Right cardiac atrium (tissue), 5 donors: ENCODE measurements around the gene NPW. TPM values are rescaled to one million over a fixed set of nuclear protein-coding genes. Genes with fewer than 3 reads are reported as not detected.

Experiments
- ATAC-seq, 2 donors: fragments of 200-7000 bp; cut with Tn5 transposase; one replicate each; pipeline versions ENCODE4 v1.8.0 to v1.9.1; 2020; ENCODE audit warnings: moderate library complexity in 2 of 2, mild to moderate bottlenecking in 1 of 2
- DNase-seq, 3 donors: peaks; one replicate each; pipeline ENCODE4 v3.0.0-alpha.2; 2020
- H3K27ac ChIP-seq: one replicate; pipeline ENCODE4 v1.5.1; 2013; ENCODE audit warnings: mild to moderate bottlenecking, low read length, control low read depth, moderate library complexity
- H3K27me3 ChIP-seq: one replicate; pipeline ENCODE4 v1.6.1; 2013; ENCODE audit not compliant: control insufficient read depth, insufficient read depth
- H3K4me1 ChIP-seq: one replicate; pipeline ENCODE4 v1.6.1; 2013; ENCODE audit warnings: low read length; ENCODE audit not compliant: control insufficient read depth, insufficient read depth
- H3K4me3 ChIP-seq: one replicate; pipeline ENCODE4 v1.5.1; 2013; ENCODE audit warnings: low read length, control low read depth
- H3K9me3 ChIP-seq: one replicate; pipeline ENCODE4 v1.6.1; 2013; ENCODE audit warnings: low read length; ENCODE audit not compliant: control insufficient read depth
- WGBS: extraction: QIAGEN DNeasy Blood & Tissue Kit; methylation state at CpG from one replicate; pipeline ENCODE4 v1.1.7; 2013; 5-methylcytosine and 5-hydroxymethylcytosine counted together
- intact Hi-C, 4 donors: fragments of 100-400 bp; cut with DNase I; formaldehyde crosslinking; loops; one replicate each; pipeline versions ENCODE4 v1.11.0 to v1.14.0; 2022 to 2023
- polyA plus RNA-seq: library from polyadenylated mRNA; stranded (reverse); fragments of 200-250 nt; gene quantifications from one replicate; pipeline ENCODE4 v1.2.3, GENCODE V29; 2013
- total RNA-seq, 4 donors: library from RNA; stranded (reverse); fragmentation: NEBNext Ultra II Directional; extraction: Animal tissue kit (Norgen Biotek cat#: 25700); gene quantifications; one replicate each; pipeline ENCODE4 v1.2.1, GENCODE V29; 2021
- donor health status: healthy with polysubstance abuse.
- donor health status: DM: no; HTN: yes; CAD: no.
- donor health status: DM: no; HTN: no; CAD: no.
- donor health status: DM: no; HTN: yes; CAD: no; lungs with severe emphysema.
- donor health status: DM: yes; HTN: yes; CAD: no.

NPW gene
- total and polyA plus RNA-seq, 5 donors = not detected

GRCh38 chr16:2047330-2048115, 27.9 kb downstream of the NPW start, which contains the start of the genes NTHL1 and TSC2:
Gene NTHL1 (minus strand): TSS chr16:2047834. CDS start chr16:2047823, 11 bp downstream.
Gene TSC2 (plus strand): TSS chr16:2047985. CDS start chr16:2048616, 631 bp downstream.
- intact Hi-C loops = no loop called here
- Histone ChIP-seq H3K4me1 (peaks cover 4% of the 10 kb centered on the region), H3K27me3 (no peaks in the 10 kb centered on the region), H3K4me3 (peak within 1 kb of the TSS; percentile 91), H3K27ac (peak within 1 kb of the TSS; percentile 44), H3K9me3 (no peaks in the 10 kb centered on the region)
- DNase-seq = peak; percentile 97 to 99 (median 98)
- WGBS = under 1% methylated on average over 81 of the region's 81 CpGs
- ATAC-seq = peak; percentile 82 to 95

- intact Hi-C loops = no loop called here
- WGBS = 1% methylated on average over 30 of the region's 30 CpGs
- Histone ChIP-seq H3K27ac (peak overlapping the region; percentile 22), H3K9me3 (no peaks in the 10 kb centered on the region), H3K4me1 (peaks cover 4% of the 10 kb centered on the region), H3K4me3 (peak overlapping the region; percentile 91), H3K27me3 (no peaks in the 10 kb centered on the region)
- no peak for ATAC-seq
- DNase-seq = no peak
Observed at GRCh38 chr16:2048116-2048543, 28.5 kb downstream of the NPW start.

- Histone ChIP-seq H3K27ac (no peak overlapping the region), H3K27me3 (no peaks in the 10 kb centered on the region), H3K4me3 (no peak overlapping the region), H3K9me3 (no peaks in the 10 kb centered on the region), H3K4me1 (no peaks in the 10 kb centered on the region)
- ATAC-seq = no peak
- intact Hi-C loops = no loop called here
- WGBS = 96% methylated on average over 21 of the region's 21 CpGs
- no peak for DNase-seq
Observed at GRCh38 chr16:2053211-2053610, 33.6 kb downstream of the NPW start.

GRCh38 chr16:2053897-2054296, 34.3 kb downstream of the NPW start:
- intact Hi-C loops = no loop called here

GRCh38 chr16:2054543-2055245, 35.1 kb downstream of the NPW start:
- no peaks in the 10 kb centered on the region for H3K4me1 ChIP-seq
- H3K27me3 ChIP-seq = no peaks in the 10 kb centered on the region
- H3K4me3 ChIP-seq = no peak overlapping the region
- no peak overlapping the region for H3K27ac ChIP-seq
- DNase-seq = no peak
- WGBS = 91% methylated on average over 29 of the region's 29 CpGs
- H3K9me3 ChIP-seq = no peaks in the 10 kb centered on the region
- intact Hi-C loops = no loop called here
- no peak for ATAC-seq

More at GRCh38 chr16:2053897-2054296, 34.3 kb downstream of the NPW start:
- ATAC-seq = no peak
- H3K4me3 ChIP-seq = no peak overlapping the region
- WGBS = 95% methylated on average over 17 of the region's 17 CpGs
- no peaks in the 10 kb centered on the region for H3K4me1 ChIP-seq
- H3K27me3 ChIP-seq = no peaks in the 10 kb centered on the region
- DNase-seq = no peak
- no peaks in the 10 kb centered on the region for H3K9me3 ChIP-seq
- no peak overlapping the region for H3K27ac ChIP-seq

- intact Hi-C loops = no loop called here
- DNase-seq = no peak
- 62% methylated on average over 15 of the region's 15 CpGs for WGBS
- Histone ChIP-seq H3K27ac (no peak overlapping the region), H3K9me3 (no peaks in the 10 kb centered on the region), H3K4me3 (no peak overlapping the region), H3K27me3 (no peaks in the 10 kb centered on the region), H3K4me1 (no peaks in the 10 kb centered on the region)
- ATAC-seq = peak in 1 of 2 donors; percentile 10
Observed at GRCh38 chr16:2056077-2056476, 36.5 kb downstream of the NPW start.

- no peaks in the 10 kb centered on the region for H3K9me3 ChIP-seq
- intact Hi-C loops = no loop called here
- no peak overlapping the region for H3K27ac ChIP-seq
- no peaks in the 10 kb centered on the region for H3K27me3 ChIP-seq
- DNase-seq (no peak), ATAC-seq (no peak)
- no peaks in the 10 kb centered on the region for H3K4me1 ChIP-seq
- WGBS = 82% methylated on average over 19 of the region's 19 CpGs
- no peak overlapping the region for H3K4me3 ChIP-seq
Observed at GRCh38 chr16:2056681-2057407, 37.3 kb downstream of the NPW start.

GRCh38 chr16:2057438-2057837, 37.9 kb downstream of the NPW start:
- no peak for DNase-seq
- 90% methylated on average over 10 of the region's 10 CpGs for WGBS
- intact Hi-C loops = no loop called here

GRCh38 chr16:2058420-2058819, 38.8 kb downstream of the NPW start:
- no peak for DNase-seq
- WGBS = 85% methylated on average over 13 of the region's 13 CpGs
- no peak for ATAC-seq
- Histone ChIP-seq H3K9me3 (no peaks in the 10 kb centered on the region), H3K4me1 (no peaks in the 10 kb centered on the region), H3K27me3 (no peaks in the 10 kb centered on the region), H3K27ac (no peak overlapping the region), H3K4me3 (no peak overlapping the region)
- intact Hi-C loops = no loop called here

More at GRCh38 chr16:2057438-2057837, 37.9 kb downstream of the NPW start:
- Histone ChIP-seq H3K27me3 (no peaks in the 10 kb centered on the region), H3K27ac (no peak overlapping the region), H3K4me3 (no peak overlapping the region), H3K4me1 (no peaks in the 10 kb centered on the region), H3K9me3 (no peaks in the 10 kb centered on the region)
- no peak for ATAC-seq

GRCh38 chr16:2058872-2059271, 39.3 kb downstream of the NPW start:
- WGBS = 95% methylated on average over 10 of the region's 10 CpGs
- DNase-seq = no peak
- intact Hi-C loops = no loop called here

GRCh38 chr16:2060346-2060745, 40.8 kb downstream of the NPW start:
- Histone ChIP-seq H3K27me3 (no peaks in the 10 kb centered on the region), H3K9me3 (no peaks in the 10 kb centered on the region), H3K4me3 (no peak overlapping the region), H3K4me1 (no peaks in the 10 kb centered on the region), H3K27ac (no peak overlapping the region)
- WGBS = 88% methylated on average over 17 of the region's 17 CpGs
- ATAC-seq = no peak
- no peak for DNase-seq
- intact Hi-C loops = no loop called here

More at GRCh38 chr16:2058872-2059271, 39.3 kb downstream of the NPW start:
- ATAC-seq = no peak
- no peak overlapping the region for H3K27ac ChIP-seq
- no peaks in the 10 kb centered on the region for H3K4me1 ChIP-seq
- H3K4me3 ChIP-seq = no peak overlapping the region
- H3K9me3 ChIP-seq = no peaks in the 10 kb centered on the region
- H3K27me3 ChIP-seq = no peaks in the 10 kb centered on the region
